Mucosa of rectum (tissue), 2 donors: ENCODE measurements around the gene MLH3.

Experiments
- H3K27ac ChIP-seq, 2 donors: one replicate each; pipeline ENCODE4 v1.7.0; 2013; ENCODE audit warnings: inconsistent platforms in 2 of 2, low read depth in 2 of 2, low read length in 2 of 2
- H3K27me3 ChIP-seq, 2 donors: one replicate each; pipeline ENCODE4 v1.7.0; 2013; ENCODE audit warnings: low read length in 2 of 2; ENCODE audit not compliant: control insufficient read depth in 2 of 2, insufficient read depth in 2 of 2
- H3K36me3 ChIP-seq, 2 donors: one replicate each; pipeline ENCODE4 v1.7.0; 2013; ENCODE audit warnings: low read length in 2 of 2; ENCODE audit not compliant: control insufficient read depth in 2 of 2, insufficient read depth in 2 of 2
- H3K4me1 ChIP-seq, 2 donors: one replicate each; pipeline ENCODE4 v1.7.0; 2013; ENCODE audit warnings: low read length in 2 of 2, mild to moderate bottlenecking in 1 of 2; ENCODE audit not compliant: control insufficient read depth in 2 of 2, insufficient read depth in 2 of 2
- H3K4me3 ChIP-seq, 2 donors: one replicate each; pipeline ENCODE4 v1.7.0; 2013; ENCODE audit warnings: low read length in 2 of 2
- H3K9ac ChIP-seq, 2 donors: one replicate each; pipeline ENCODE4 v1.7.0; 2013; ENCODE audit warnings: low read length in 2 of 2, low read depth in 1 of 2, mild to moderate bottlenecking in 1 of 2
- H3K9me3 ChIP-seq, 2 donors: one replicate each; pipeline ENCODE4 v1.7.0; 2013; ENCODE audit warnings: low read length in 2 of 2; ENCODE audit not compliant: control insufficient read depth in 2 of 2
- donor health status: healthy.
- donor health status: Normal muscosa, but diverticular disease.

MLH3 gene

DNA sequence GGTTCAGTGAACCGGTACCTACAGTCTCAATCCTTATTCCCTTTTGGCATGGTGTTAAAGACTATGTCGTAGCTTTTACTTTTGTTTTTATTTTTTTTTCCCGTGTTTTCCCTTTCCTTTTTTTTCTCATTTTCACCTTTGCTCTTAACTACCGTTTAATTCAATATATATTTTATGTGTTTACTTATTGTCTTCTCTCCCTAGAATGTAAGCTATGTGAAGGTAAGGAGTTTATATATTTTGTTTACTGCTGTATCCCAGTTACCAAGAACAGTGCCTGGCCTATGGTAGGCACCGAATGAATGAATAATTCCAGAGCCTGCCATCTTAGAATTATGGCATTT lies 261 bp upstream of the MLH3 start:
- H3K9me3 ChIP-seq, result no peaks in the 10 kb centered on the region
- H3K4me3 ChIP-seq, result peak overlapping the region; percentile 78 to 89
- H3K9ac ChIP-seq, result peak overlapping the region in 1 of 2 donors; percentile 81
- peaks cover 2 to 7% of the 10 kb centered on the region in 2 donors for H3K4me1 ChIP-seq
- no peaks in the 10 kb centered on the region for H3K36me3 ChIP-seq
- H3K27me3 ChIP-seq, result no peaks in the 10 kb centered on the region
- peak overlapping the region in 1 of 2 donors; percentile 84 for H3K27ac ChIP-seq

DNA sequence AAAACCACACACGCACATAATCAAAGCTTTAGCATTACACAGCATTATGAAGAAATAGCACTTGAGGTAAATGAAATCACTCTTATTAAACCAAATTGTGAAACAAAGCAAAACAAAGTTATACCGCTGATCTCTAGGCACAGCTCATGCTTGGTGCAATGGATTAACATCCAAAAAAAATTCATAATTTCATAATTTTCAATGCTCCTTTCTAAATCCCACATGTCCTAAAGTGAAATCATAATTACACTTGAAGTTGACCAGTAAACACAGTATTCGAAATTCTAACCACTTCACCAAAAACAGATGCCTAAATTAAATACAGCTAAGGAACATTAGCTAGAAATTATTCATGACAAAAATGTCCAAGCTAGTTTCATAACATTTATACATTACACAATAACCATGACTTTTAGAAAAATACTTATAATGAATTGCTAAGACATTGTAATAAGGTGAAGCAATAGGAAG lies 1.5 kb downstream of the MLH3 start:
- Histone ChIP-seq H3K27ac (no peak overlapping the region), H3K36me3 (no peaks in the 10 kb centered on the region), H3K9ac (no peak overlapping the region)

GRCh38 chr14:75049136-75049535 lies 2.1 kb downstream of the MLH3 start:
- no peaks in the 10 kb centered on the region for H3K9me3 ChIP-seq
- H3K4me1 ChIP-seq, result peaks cover 2 to 11% of the 10 kb centered on the region in 2 donors
- no peaks in the 10 kb centered on the region for H3K27me3 ChIP-seq
- no peak overlapping the region for H3K27ac ChIP-seq
- H3K36me3 ChIP-seq, result no peaks in the 10 kb centered on the region
- no peak overlapping the region for H3K4me3 ChIP-seq
- H3K9ac ChIP-seq, result no peak overlapping the region

More for the DNA sequence above, 1.5 kb downstream of the MLH3 start:
- Histone ChIP-seq H3K27me3 (no peaks in the 10 kb centered on the region), H3K4me3 (no peak overlapping the region), H3K9me3 (no peaks in the 10 kb centered on the region), H3K4me1 (peaks cover 2 to 7% of the 10 kb centered on the region in 2 donors)

GRCh38 chr14:75048101-75048500 lies 3.2 kb downstream of the MLH3 start:
- H3K9me3 ChIP-seq, result no peaks in the 10 kb centered on the region
- no peak overlapping the region for H3K27ac ChIP-seq
- peaks cover 2 to 11% of the 10 kb centered on the region in 2 donors for H3K4me1 ChIP-seq
- H3K27me3 ChIP-seq, result no peaks in the 10 kb centered on the region
- H3K9ac ChIP-seq, result no peak overlapping the region
- H3K36me3 ChIP-seq, result no peaks in the 10 kb centered on the region
- H3K4me3 ChIP-seq, result no peak overlapping the region

- no peak overlapping the region for H3K4me3 ChIP-seq
- H3K27ac ChIP-seq, result no peak overlapping the region
- H3K9ac ChIP-seq, result no peak overlapping the region
- H3K4me1 ChIP-seq, result peaks cover 5 to 12% of the 10 kb centered on the region in 2 donors
- H3K27me3 ChIP-seq, result no peaks in the 10 kb centered on the region
- no peaks in the 10 kb centered on the region for H3K9me3 ChIP-seq
- no peaks in the 10 kb centered on the region for H3K36me3 ChIP-seq
Measured at GRCh38 chr14:75047506-75047905, 3.8 kb downstream of the MLH3 start.

DNA sequence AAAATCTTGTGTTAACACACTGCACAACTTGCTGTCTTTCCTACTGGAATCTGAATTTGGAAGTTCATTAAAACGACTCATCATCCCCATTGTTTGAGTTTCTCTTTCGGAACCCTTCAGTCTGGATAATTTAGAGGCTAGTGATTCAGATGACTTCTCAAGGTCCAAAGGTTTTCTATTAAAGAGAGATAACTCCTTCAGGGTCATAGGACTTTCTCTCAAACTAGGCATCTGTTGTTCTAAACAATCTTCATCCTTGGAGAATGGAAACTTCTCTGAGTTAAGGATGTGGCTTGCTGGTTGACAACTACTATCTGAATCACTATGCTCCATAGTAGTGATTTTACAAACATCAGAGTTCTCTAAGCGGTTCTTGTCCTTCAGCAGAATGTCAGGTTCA lies 4.4 kb downstream of the MLH3 start:
- H3K27ac ChIP-seq, result peak overlapping the region in 1 of 2 donors; percentile 3
- no peaks in the 10 kb centered on the region for H3K36me3 ChIP-seq
- H3K27me3 ChIP-seq, result no peaks in the 10 kb centered on the region
- H3K9ac ChIP-seq, result no peak overlapping the region
- no peaks in the 10 kb centered on the region for H3K9me3 ChIP-seq
- H3K4me1 ChIP-seq, result peaks cover 11 to 18% of the 10 kb centered on the region in 2 donors
- no peak overlapping the region for H3K4me3 ChIP-seq

DNA sequence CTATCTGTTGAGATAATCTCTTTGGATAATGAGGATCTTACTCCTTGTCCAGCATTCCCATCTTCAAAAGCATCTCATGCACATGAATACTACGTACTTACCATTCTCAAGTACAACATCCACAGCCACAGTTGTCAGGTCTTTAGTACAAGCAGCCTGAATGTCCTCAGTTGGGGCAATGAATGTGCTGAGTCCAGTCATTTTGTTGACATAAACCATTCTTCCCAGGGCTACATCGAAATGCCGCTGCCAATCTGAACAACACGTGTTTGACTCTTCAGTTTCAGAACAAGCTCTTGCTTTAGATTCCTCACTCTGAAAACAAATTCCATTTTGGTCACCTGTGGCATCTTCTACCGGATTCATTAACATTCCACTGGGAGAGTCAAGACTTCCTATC lies 5.0 kb downstream of the MLH3 start:
- H3K27me3 ChIP-seq, result no peaks in the 10 kb centered on the region
- H3K36me3 ChIP-seq, result no peaks in the 10 kb centered on the region
- peaks cover 12 to 22% of the 10 kb centered on the region in 2 donors for H3K4me1 ChIP-seq
- H3K27ac ChIP-seq, result peak overlapping the region in 1 of 2 donors; percentile 3
- no peak overlapping the region for H3K4me3 ChIP-seq
- H3K9ac ChIP-seq, result no peak overlapping the region
- no peaks in the 10 kb centered on the region for H3K9me3 ChIP-seq

DNA sequence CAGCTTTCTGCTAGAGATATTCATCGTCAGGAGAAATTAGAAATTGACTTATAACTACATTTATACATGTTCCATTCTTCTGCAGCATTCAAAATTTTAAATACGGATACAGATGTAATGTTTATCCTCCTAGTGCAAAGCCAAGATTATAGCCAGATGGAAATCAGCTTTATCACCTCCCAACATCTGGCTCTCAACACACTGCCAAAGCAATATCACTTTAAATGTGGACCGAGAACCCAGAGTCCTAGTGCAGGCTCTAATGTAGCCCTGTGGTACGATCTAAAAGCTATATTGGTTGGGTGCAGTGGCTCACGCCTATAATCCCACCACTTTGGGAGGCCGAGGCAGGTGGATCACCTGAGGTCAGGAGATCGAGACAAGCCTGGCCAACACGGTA lies 6.5 kb downstream of the MLH3 start:
- Histone ChIP-seq H3K9me3 (no peaks in the 10 kb centered on the region), H3K27me3 (no peaks in the 10 kb centered on the region), H3K36me3 (no peaks in the 10 kb centered on the region), H3K4me3 (no peak overlapping the region), H3K9ac (no peak overlapping the region), H3K27ac (no peak overlapping the region), H3K4me1 (peaks cover 14 to 27% of the 10 kb centered on the region in 2 donors)

GRCh38 chr14:75044322-75044721 lies 6.9 kb downstream of the MLH3 start:
- Histone ChIP-seq H3K27ac (no peak overlapping the region), H3K4me3 (no peak overlapping the region), H3K9me3 (no peaks in the 10 kb centered on the region), H3K9ac (no peak overlapping the region), H3K36me3 (no peaks in the 10 kb centered on the region), H3K27me3 (no peaks in the 10 kb centered on the region), H3K4me1 (peaks cover 14 to 27% of the 10 kb centered on the region in 2 donors)

- Histone ChIP-seq H3K4me3 (peak overlapping the region in 1 of 2 donors; percentile 40), H3K4me1 (peaks cover 14 to 25% of the 10 kb centered on the region in 2 donors), H3K9me3 (no peaks in the 10 kb centered on the region), H3K9ac (peak overlapping the region in 1 of 2 donors; percentile 42), H3K36me3 (peaks cover 3 to 8% of the 10 kb centered on the region in 2 donors), H3K27ac (peak overlapping the region; percentile 52 to 69), H3K27me3 (no peaks in the 10 kb centered on the region)
Measured at GRCh38 chr14:75042035-75042434, 9.2 kb downstream of the MLH3 start.

GRCh38 chr14:75041613-75042012 lies 9.7 kb downstream of the MLH3 start:
- Histone ChIP-seq H3K36me3 (peaks cover 3 to 11% of the 10 kb centered on the region in 2 donors), H3K27me3 (no peaks in the 10 kb centered on the region), H3K9me3 (no peaks in the 10 kb centered on the region), H3K4me1 (peaks cover 14 to 24% of the 10 kb centered on the region in 2 donors), H3K9ac (no peak overlapping the region), H3K4me3 (no peak overlapping the region), H3K27ac (peak overlapping the region; percentile 52 to 69)
